T-helper 17 cell (primary cell): ENCODE measurements around the gene THADA. TPM values are rescaled to one million over a fixed set of nuclear protein-coding genes. Genes with fewer than 3 reads are reported as not detected.

ENCODE experiments used
- ATAC-seq: fragments of 150-1000 bp; cut with Tn5 transposase; 2 replicates; pipeline ENCODE4 v1.10.0; 2021; ENCODE audit warnings: mild to moderate bottlenecking, moderate library complexity
- DNase-seq, 3 donors: peaks; one replicate each; pipeline versions ENCODE4 v3.0.0 to v3.0.0-alpha.2; 2020 to 2021
- H3K9me3 ChIP-seq: one replicate; pipeline ENCODE4 v1.7.0; 2013; ENCODE audit warnings: low read length, mild to moderate bottlenecking; ENCODE audit not compliant: control insufficient read depth, poor library complexity, severe bottlenecking
- H3K27ac Mint-ChIP-seq: one replicate; pipeline ENCODE4 v1.8.0; 2022; ENCODE audit warnings: mild to moderate bottlenecking, moderate library complexity, mixed read lengths
- H3K27me3 Mint-ChIP-seq: one replicate; pipeline ENCODE4 v1.8.0; 2022; ENCODE audit warnings: mixed read lengths
- H3K36me3 Mint-ChIP-seq: one replicate; pipeline ENCODE4 v1.8.0; 2022; ENCODE audit warnings: low read depth, mixed read lengths
- H3K4me1 Mint-ChIP-seq: one replicate; pipeline ENCODE4 v1.8.0; 2022; ENCODE audit warnings: mild to moderate bottlenecking, mixed read lengths
- H3K4me3 Mint-ChIP-seq: one replicate; pipeline ENCODE4 v1.8.0; 2022; ENCODE audit warnings: mild to moderate bottlenecking, moderate library complexity, mixed read lengths
- total RNA-seq, 4 donors: library from RNA in 2 of 4; stranded (reverse) in 2 of 4; gene quantifications; one replicate each; pipeline ENCODE4 v1.2.3 and lab custom pipeline; 2022 to 2026

Gene THADA
- total RNA-seq, 2 donors from 2014 or later, result 40.1 to 41.0 TPM

GRCh38 chr2:43214253-43214652 is 381.6 kb downstream of the THADA start:
- no peaks in the 10 kb centered on the region for H3K27me3 Mint-ChIP-seq
- peaks cover 33% of the 10 kb centered on the region for H3K4me1 Mint-ChIP-seq
- H3K27ac Mint-ChIP-seq, result no peak overlapping the region
- H3K4me3 Mint-ChIP-seq, result no peak overlapping the region
- H3K9me3 ChIP-seq, result no peaks in the 10 kb centered on the region
- DNase-seq, result no peak
- ATAC-seq, result no peak
- peaks cover 4% of the 10 kb centered on the region for H3K36me3 Mint-ChIP-seq

- DNase-seq (no peak), ATAC-seq (peak; percentile 24)
- Mint-ChIP-seq H3K4me3 (no peak overlapping the region), H3K27me3 (no peaks in the 10 kb centered on the region), H3K27ac (peak overlapping the region; percentile 34), H3K4me1 (peaks cover 27% of the 10 kb centered on the region), H3K36me3 (peaks cover 4% of the 10 kb centered on the region)
- no peaks in the 10 kb centered on the region for H3K9me3 ChIP-seq
Observed at GRCh38 chr2:43212931-43213330, 382.9 kb downstream of the THADA start.

GRCh38 chr2:43212216-43212835 is 383.5 kb downstream of the THADA start:
- no peaks in the 10 kb centered on the region for H3K9me3 ChIP-seq
- no peak for ATAC-seq
- H3K27me3 Mint-ChIP-seq, result no peaks in the 10 kb centered on the region
- peaks cover 4% of the 10 kb centered on the region for H3K36me3 Mint-ChIP-seq
- peak overlapping the region; percentile 75 for H3K27ac Mint-ChIP-seq
- peaks cover 24% of the 10 kb centered on the region for H3K4me1 Mint-ChIP-seq
- no peak for DNase-seq
- H3K4me3 Mint-ChIP-seq, result no peak overlapping the region

- Mint-ChIP-seq H3K4me3 (peak overlapping the region; percentile 25), H3K36me3 (peaks cover 4% of the 10 kb centered on the region), H3K4me1 (peaks cover 28% of the 10 kb centered on the region), H3K27ac (peak overlapping the region; percentile 51), H3K27me3 (no peaks in the 10 kb centered on the region)
- H3K9me3 ChIP-seq, result no peaks in the 10 kb centered on the region
- no peak for DNase-seq
- ATAC-seq, result peak; percentile 59
Observed at GRCh38 chr2:43210467-43211303, 385.2 kb downstream of the THADA start.

GRCh38 chr2:43210125-43210466 is 385.7 kb downstream of the THADA start:
- peaks cover 28% of the 10 kb centered on the region for H3K4me1 Mint-ChIP-seq
- ATAC-seq, result no peak
- no peak for DNase-seq
- H3K9me3 ChIP-seq, result no peaks in the 10 kb centered on the region
- H3K27ac Mint-ChIP-seq, result peak overlapping the region; percentile 51
- H3K4me3 Mint-ChIP-seq, result peak overlapping the region; percentile 25
- H3K27me3 Mint-ChIP-seq, result no peaks in the 10 kb centered on the region
- H3K36me3 Mint-ChIP-seq, result peaks cover 4% of the 10 kb centered on the region

- Mint-ChIP-seq H3K36me3 (peaks cover 4% of the 10 kb centered on the region), H3K27ac (no peak overlapping the region), H3K4me3 (no peak overlapping the region), H3K27me3 (no peaks in the 10 kb centered on the region), H3K4me1 (peaks cover 29% of the 10 kb centered on the region)
- H3K9me3 ChIP-seq, result no peaks in the 10 kb centered on the region
- DNase-seq (no peak), ATAC-seq (no peak)
Observed at GRCh38 chr2:43209204-43209717, 386.6 kb downstream of the THADA start.

- Mint-ChIP-seq H3K4me1 (peaks cover 25% of the 10 kb centered on the region), H3K36me3 (no peaks in the 10 kb centered on the region)
Observed at GRCh38 chr2:43207553-43208300, 388.1 kb downstream of the THADA start.

GRCh38 chr2:43206602-43207001 is 389.2 kb downstream of the THADA start:
- Mint-ChIP-seq H3K4me1 (peaks cover 24% of the 10 kb centered on the region), H3K36me3 (no peaks in the 10 kb centered on the region), H3K27me3 (no peaks in the 10 kb centered on the region), H3K4me3 (no peak overlapping the region), H3K27ac (peak overlapping the region; percentile 43)
- H3K9me3 ChIP-seq, result no peaks in the 10 kb centered on the region
- DNase-seq (no peak), ATAC-seq (no peak)

More at GRCh38 chr2:43207553-43208300, 388.1 kb downstream of the THADA start:
- DNase-seq, result no peak
- ATAC-seq, result peak; percentile 23
- no peaks in the 10 kb centered on the region for H3K9me3 ChIP-seq
- Mint-ChIP-seq H3K27ac (no peak overlapping the region), H3K27me3 (no peaks in the 10 kb centered on the region), H3K4me3 (no peak overlapping the region)

- no peaks in the 10 kb centered on the region for H3K36me3 Mint-ChIP-seq
- H3K9me3 ChIP-seq, result no peaks in the 10 kb centered on the region
- DNase-seq (no peak), ATAC-seq (no peak)
- H3K27ac Mint-ChIP-seq, result peak overlapping the region; percentile 81
- H3K4me1 Mint-ChIP-seq, result peaks cover 21% of the 10 kb centered on the region
- H3K4me3 Mint-ChIP-seq, result no peak overlapping the region
- H3K27me3 Mint-ChIP-seq, result no peaks in the 10 kb centered on the region
Observed at GRCh38 chr2:43203373-43203772, 392.5 kb downstream of the THADA start.

GRCh38 chr2:43202289-43202688 is 393.5 kb downstream of the THADA start:
- no peak for ATAC-seq
- DNase-seq, result no peak
- no peaks in the 10 kb centered on the region for H3K9me3 ChIP-seq
- H3K4me3 Mint-ChIP-seq, result no peak overlapping the region
- H3K27ac Mint-ChIP-seq, result no peak overlapping the region
- no peaks in the 10 kb centered on the region for H3K27me3 Mint-ChIP-seq
- no peaks in the 10 kb centered on the region for H3K36me3 Mint-ChIP-seq
- H3K4me1 Mint-ChIP-seq, result peaks cover 23% of the 10 kb centered on the region

GRCh38 chr2:43201497-43201896 is 394.3 kb downstream of the THADA start:
- DNase-seq (no peak), ATAC-seq (no peak)
- Mint-ChIP-seq H3K27ac (no peak overlapping the region), H3K4me3 (no peak overlapping the region), H3K4me1 (peaks cover 31% of the 10 kb centered on the region), H3K27me3 (no peaks in the 10 kb centered on the region), H3K36me3 (no peaks in the 10 kb centered on the region)
- H3K9me3 ChIP-seq, result no peaks in the 10 kb centered on the region

GRCh38 chr2:43201016-43201415 is 394.8 kb downstream of the THADA start:
- ATAC-seq, result no peak

More at GRCh38 chr2:43201016-43201415, 394.8 kb downstream of the THADA start:
- no peak for DNase-seq
- Mint-ChIP-seq H3K4me3 (no peak overlapping the region), H3K27ac (no peak overlapping the region), H3K4me1 (peaks cover 30% of the 10 kb centered on the region), H3K36me3 (no peaks in the 10 kb centered on the region), H3K27me3 (no peaks in the 10 kb centered on the region)
- no peaks in the 10 kb centered on the region for H3K9me3 ChIP-seq
